ENCODE results near the gene FAM83G.
"Not testable (repeated sequence)": the region's sequence is repeated elsewhere in the genome, so short reads cannot be mapped to it uniquely, and the experiment has no call there.

FAM83G gene

DNA sequence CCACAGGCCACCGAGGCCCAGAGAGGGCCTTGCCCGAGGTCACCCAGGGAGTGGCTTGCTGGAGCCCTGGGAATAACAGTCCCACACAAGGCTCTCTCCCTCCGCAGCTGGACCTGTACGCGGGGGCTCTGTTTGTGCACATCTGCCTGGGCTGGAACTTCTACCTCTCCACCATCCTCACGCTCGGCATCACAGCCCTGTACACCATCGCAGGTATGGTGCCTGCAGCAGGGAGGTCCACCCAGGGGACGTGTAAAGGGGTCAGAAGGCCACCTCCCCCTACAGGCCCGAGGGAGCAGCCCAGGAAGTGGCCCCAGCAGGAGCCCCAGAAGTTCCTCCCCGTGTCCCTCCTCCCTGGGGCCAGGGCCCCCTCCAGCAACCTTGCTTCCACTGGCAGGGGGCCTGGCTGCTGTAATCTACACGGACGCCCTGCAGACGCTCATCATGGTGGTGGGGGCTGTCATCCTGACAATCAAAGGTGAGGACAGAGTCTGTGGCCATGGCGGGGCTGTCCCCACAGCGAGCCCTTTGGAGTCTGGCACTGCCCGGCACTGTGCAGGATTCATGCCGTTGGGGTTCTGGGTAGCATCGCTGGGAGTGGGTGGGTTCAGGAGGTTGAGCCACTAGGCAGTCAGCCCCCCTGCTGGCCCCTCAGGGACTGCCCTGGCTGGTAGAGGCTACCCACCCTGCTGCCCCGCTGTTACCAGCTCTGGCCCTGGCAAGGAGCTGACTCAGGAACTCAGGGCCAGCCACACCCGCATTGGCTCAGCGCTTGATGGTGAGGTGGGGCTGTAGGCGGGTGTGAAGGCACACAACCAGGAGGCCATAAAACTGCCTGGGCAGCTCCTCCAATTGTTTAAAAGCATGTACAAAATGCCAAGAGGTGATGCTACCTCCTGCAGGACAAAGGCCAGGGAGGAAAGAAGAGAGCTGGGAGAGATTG is 35.3 kb downstream of the FAM83G start:
- DNase-seq (ENCODE audit: low spot score), result no peak

DNA sequence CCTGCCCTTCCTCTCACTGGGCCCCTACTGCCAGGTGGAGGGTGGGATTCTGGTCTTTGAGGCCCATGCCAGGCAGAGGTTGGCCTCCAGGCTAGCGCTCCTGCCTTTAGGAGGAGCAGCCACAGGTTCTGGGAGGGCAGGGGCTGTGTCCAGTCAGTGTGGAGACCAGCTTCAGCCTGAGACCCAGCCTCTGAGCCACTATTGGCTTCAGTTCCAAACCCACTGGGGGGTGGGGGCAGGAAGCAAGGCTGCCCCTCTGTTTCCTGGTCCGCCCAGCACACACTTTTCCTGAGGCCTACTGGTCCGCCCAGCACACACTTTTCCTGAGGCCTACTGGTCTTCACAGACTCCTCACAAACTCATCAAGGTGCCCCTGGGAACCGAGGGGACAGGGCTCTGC is 36.2 kb downstream of the FAM83G start:
- no peak for DNase-seq (ENCODE audit: low spot score)

DNA sequence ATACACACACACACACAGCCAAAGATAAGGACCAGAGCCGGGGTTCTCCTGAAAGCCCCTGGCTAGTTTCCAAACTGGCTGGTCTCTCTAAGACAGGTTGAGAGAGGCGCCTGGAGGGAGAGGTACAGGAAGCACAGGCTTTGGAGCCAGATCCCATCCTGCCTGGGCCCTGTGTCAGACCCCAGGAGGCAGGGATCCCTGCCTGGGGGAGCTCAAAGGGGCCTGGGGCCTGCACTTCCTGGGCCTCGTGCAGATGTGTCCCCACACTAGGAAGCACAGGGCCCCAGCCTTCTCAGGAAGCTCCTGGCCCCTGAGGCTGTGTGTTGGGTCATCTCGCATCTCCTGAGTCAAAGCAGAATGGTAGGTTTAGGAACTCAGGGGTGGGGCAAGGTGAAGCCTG is 36.6 kb downstream of the FAM83G start:
- no peak for DNase-seq (ENCODE audit: low spot score)

- DNase-seq (ENCODE audit: low spot score), result no peak
These were observed 37.5 kb downstream of the FAM83G start for GRCh38 chr17:18966831-18967624.

- no peak for DNase-seq (ENCODE audit: low spot score)
These were observed 38.9 kb downstream of the FAM83G start for GRCh38 chr17:18965530-18966236.

DNA sequence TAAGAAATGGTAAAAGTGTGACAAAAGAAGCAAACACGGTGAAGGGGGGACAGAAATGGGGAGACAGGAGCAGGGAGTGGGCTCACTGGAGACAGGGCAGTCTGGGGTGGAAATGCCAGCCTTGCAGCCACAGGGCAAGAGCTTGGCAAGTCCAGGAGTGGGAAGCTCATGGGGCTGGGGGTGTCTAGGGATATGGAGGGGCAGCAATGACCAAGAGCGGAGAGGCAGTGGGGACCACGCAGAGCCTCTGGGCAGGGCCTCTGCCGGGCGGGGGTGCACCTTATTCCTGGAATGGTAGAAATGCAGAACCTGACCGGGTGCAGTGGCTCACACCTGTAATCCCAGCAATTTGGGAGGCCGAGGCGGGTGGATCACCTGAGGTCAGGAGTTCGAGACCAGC is 40.0 kb downstream of the FAM83G start:
- DNase-seq (ENCODE audit: low spot score), result no peak

DNA sequence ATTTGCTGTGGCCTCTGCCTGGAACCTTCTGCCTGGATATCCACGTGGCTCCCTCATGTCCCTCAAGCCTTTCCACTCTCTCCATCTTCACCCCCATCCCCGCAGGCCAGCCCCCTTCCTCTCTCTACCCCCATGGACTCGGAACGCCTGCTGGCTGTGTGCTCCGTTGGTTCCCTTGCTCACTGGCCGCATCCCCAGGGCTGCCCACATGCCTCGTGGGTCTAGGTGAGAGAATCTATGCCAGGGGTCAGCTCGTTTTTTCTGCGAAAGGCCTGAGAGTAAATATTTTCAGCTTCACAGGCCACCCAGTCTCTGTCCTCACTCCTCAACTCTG is 40.6 kb downstream of the FAM83G start:
- DNase-seq (ENCODE audit: low spot score), result no peak

GRCh38 chr17:18963126-18964017 is 41.2 kb downstream of the FAM83G start:
- no peak for DNase-seq (ENCODE audit: low spot score)

DNA sequence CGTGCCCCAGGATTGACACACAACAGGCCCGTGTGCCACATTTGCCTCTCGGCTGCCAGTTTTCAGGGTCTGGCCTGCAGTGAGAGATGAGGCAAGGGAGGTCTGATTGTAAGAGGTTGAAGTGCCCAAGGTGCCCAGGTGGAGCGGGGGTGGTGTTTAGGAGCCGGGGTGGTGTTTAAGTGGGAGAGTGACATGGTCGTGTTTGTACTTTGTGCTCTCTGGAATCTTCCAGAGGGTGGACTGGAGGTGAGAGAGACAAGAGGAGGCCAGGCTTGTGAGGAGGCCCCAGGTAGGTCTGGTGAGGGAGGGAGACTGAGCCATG is 42.1 kb downstream of the FAM83G start:
- no peak for DNase-seq (ENCODE audit: low spot score)

DNA sequence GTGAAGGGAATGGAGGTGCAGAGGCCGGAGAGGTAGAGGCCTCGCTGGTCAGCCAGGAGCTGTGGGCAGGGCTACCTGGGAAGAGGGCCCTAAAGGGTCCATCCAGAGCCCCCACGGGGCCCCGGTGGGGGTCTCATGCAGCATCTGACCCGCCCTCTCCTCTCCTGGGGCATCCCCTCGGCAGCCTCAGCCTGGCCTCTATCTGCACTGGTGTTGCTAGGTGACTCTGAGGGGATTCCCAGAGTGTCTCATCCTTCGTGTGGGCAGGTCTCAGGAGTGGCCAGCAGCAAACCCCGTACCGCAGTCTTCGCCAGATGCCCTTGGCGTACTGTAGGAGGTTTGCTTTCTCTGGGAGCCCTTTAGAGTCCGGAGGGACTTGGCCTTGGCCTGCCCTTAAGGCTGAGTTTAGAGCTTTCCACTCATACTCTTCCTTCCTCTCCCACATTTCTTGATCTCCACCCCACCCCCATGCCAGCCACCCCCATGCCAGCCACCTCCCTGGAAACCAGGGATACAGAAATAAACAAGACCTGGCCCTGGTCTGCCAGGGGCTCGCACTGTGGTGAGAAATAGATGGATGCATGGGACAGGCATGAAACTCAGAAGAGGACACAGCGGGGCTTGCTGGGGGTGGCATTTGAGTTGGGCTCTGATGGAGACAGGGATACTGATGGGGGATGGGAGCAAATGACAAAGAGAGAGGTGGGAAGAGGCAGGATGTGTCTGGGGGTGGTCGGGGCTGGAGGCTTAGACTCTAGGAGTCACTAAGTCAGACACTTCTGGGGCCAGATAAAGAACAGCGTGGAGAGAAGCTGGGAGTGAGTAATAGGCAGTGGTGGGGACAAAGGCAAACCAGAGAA is 42.7 kb downstream of the FAM83G start:
- no peak for DNase-seq (ENCODE audit: low spot score)

DNA sequence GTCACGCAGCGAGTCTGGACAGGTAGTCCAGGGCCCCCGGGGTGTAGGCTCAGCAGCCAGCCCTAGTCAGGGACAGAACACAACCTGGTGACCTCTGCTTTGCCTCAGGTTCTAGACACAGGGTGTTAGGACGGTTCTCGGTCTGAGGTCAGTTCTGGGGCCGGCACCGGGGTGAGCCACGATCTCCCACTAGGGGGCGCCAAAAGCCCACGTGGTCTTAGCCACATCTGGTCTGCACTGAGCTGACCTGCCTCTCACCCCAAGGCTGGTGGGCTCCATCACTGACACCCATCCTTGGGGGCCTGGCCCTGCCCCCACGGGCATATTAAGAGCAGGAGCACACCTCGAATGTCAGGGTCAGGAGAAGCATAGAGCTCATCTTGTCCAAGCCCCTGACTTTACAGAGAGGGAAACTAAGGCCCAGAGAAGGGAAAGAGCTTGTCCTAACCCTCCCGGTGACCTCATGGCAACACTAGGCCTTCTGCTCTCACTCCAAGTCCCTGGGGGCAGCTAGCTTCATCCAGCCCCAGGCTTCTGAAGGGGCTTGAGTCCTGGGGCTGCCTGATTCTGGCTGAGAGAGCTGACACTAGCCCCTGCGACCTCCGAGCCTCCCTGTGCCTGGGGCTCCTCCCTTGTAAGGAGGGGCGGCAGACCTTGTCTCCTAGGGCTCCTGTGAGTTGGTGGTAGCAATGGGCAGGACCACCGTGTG is 43.6 kb downstream of the FAM83G start:
- DNase-seq (ENCODE audit: low spot score), result peak; percentile 81

- DNase-seq (ENCODE audit: low spot score), result no peak
These were observed 44.3 kb downstream of the FAM83G start for GRCh38 chr17:18960241-18960665.

DNA sequence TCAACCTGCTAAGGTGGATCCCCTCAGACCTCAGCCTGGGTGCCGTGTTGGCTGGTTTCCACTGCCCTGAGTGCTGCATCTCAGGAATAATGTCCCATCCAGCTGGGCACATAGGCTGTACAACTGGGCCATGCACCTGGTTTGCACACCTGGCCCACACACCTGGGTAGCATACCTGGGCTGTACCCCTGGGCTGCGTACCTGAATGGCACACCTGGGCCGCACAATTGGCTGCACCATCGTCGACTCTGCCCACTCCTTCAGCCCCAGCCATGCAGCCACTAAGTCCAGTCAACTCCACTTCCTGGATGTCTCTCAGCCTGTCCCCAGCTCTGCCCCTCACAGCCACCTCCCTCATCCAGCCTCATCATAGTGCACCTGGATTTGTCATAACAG is 44.7 kb downstream of the FAM83G start:
- no peak for DNase-seq (ENCODE audit: low spot score)

GRCh38 chr17:18959071-18959844 is 45.3 kb downstream of the FAM83G start:
- DNase-seq (ENCODE audit: low spot score), result no peak

GRCh38 chr17:18958611-18959010 is 46.0 kb downstream of the FAM83G start:
- no peak for DNase-seq (ENCODE audit: low spot score)

- no peak for DNase-seq (ENCODE audit: low spot score)
These were observed 46.7 kb downstream of the FAM83G start for GRCh38 chr17:18957831-18958230.

GRCh38 chr17:18956581-18956980 is 48.0 kb downstream of the FAM83G start:
- DNase-seq (ENCODE audit: low spot score), result no peak

- DNase-seq (ENCODE audit: low spot score), result not testable (repeated sequence)
These were observed 48.5 kb downstream of the FAM83G start for GRCh38 chr17:18956021-18956420.

DNA sequence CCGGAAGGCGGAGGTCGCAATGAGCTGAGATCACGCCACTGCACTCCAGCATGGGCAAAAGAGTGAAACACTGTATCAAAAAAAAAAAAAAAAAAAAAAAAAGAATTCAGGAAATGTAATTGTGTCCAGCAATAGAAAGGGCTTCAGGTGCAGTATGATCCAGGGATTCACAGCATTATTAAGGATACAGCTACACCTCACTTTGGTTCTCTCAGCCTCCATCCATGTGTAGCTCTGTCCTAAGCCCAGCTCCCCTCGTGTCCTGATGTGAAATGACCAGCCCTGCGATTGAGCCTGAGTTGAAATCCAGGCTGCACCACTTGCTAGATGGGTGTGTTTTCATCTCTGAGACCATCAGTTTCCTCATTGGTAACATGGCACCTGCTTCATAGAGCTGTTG is 49.6 kb downstream of the FAM83G start:
- DNase-seq (ENCODE audit: low spot score), result no peak

Measured in SK-N-DZ (cell line).